Endodermal cell (in vitro differentiated cells): ENCODE results near the gene RBMXL3. TPM values are rescaled to one million over a fixed set of nuclear protein-coding genes. Genes with fewer than 3 reads are reported as not detected.
A peak's percentile ranks its signal among the peaks of the same experiment; 100 is the strongest.

ENCODE experiments used
- DNase-seq: peaks from one replicate; pipeline ENCODE4 v3.0.0-alpha.2; 2017
- H3K27ac ChIP-seq: 2 replicates; pipeline ENCODE4 v1.5.1; 2013; ENCODE audit warnings: mild to moderate bottlenecking, low read depth, low read length, moderate library complexity
- H3K27me3 ChIP-seq: 2 replicates; pipeline ENCODE4 v1.6.1; 2013; ENCODE audit warnings: mild to moderate bottlenecking, low read length, moderate library complexity; ENCODE audit not compliant: insufficient read depth, control insufficient read depth, poor library complexity, severe bottlenecking
- H3K36me3 ChIP-seq: 2 replicates; pipeline ENCODE4 v1.7.0; 2013; ENCODE audit warnings: mild to moderate bottlenecking, low read length, moderate library complexity; ENCODE audit not compliant: control insufficient read depth, insufficient read depth
- H3K4me1 ChIP-seq: one replicate; pipeline ENCODE4 v1.7.0; 2013; ENCODE audit warnings: low read length; ENCODE audit not compliant: control insufficient read depth, insufficient read depth
- H3K4me3 ChIP-seq: 2 replicates; pipeline ENCODE4 v1.5.1; 2013; ENCODE audit warnings: mild to moderate bottlenecking, low read length, moderate library complexity
- H3K9ac ChIP-seq: 2 replicates; pipeline ENCODE4 v1.6.1; 2013; ENCODE audit warnings: mild to moderate bottlenecking, low read length, moderate library complexity; ENCODE audit not compliant: poor library complexity, severe bottlenecking; ENCODE audit errors: extremely low read depth
- H3K9me3 ChIP-seq: 2 replicates; pipeline ENCODE4 v1.6.1; 2013; ENCODE audit warnings: mild to moderate bottlenecking, low read length, moderate library complexity; ENCODE audit not compliant: control insufficient read depth
- H3K27ac Mint-ChIP-seq: 2 replicates; pipeline ENCODE4 v1.8.0; 2020; ENCODE audit warnings: mixed read lengths
- H3K27me3 Mint-ChIP-seq: 2 replicates; pipeline ENCODE4 v1.8.0; 2021; ENCODE audit warnings: mild to moderate bottlenecking, mixed read lengths; ENCODE audit not compliant: insufficient read depth
- H3K36me3 Mint-ChIP-seq: 2 replicates; pipeline ENCODE4 v1.8.0; 2020; ENCODE audit warnings: low read depth, mixed read lengths
- H3K4me1 Mint-ChIP-seq: 2 replicates; pipeline ENCODE4 v1.8.0; 2020; ENCODE audit warnings: mixed read lengths
- H3K4me3 Mint-ChIP-seq: 2 replicates; pipeline ENCODE4 v1.8.0; 2020; ENCODE audit warnings: mild to moderate bottlenecking, moderate library complexity, mixed read lengths
- H3K9me3 Mint-ChIP-seq: 2 replicates; pipeline ENCODE4 v1.8.0; 2020; ENCODE audit warnings: mild to moderate bottlenecking, mixed read lengths
- WGBS, 2 experiments: methylation state at CpG; one replicate each; pipeline versions ENCODE4 v1.1.5 to v1.1.7; 2013; ENCODE audit warnings: missing lambda C conversion rate in 2 of 2, mixed read lengths in 1 of 2; ENCODE audit not compliant: insufficient coverage in 1 of 2, insufficient read length in 1 of 2; 5-methylcytosine and 5-hydroxymethylcytosine counted together
- total RNA-seq, 2 donors: library from RNA; stranded (reverse); fragmentation: NEBNext Ultra II Directional in 1 of 2; extraction: Animal tissue kit (Norgen Biotek cat#: 25700) in 1 of 2; gene quantifications; 2 replicates in 1 of 2; 3 replicates in 1 of 2; pipeline ENCODE4 v1.2.1, GENCODE V29; 2021
- TF ChIP-seq, protein P1 (sequence below): fragments of 200-600 bp; sonication (generic); conservative IDR thresholded peaks from 2 replicates; pipeline ENCODE4 v1.5.0; 2021; ENCODE audit warnings: antibody characterized with exemption, mild to moderate bottlenecking

Gene RBMXL3
- total RNA-seq, 2 donors from 2014 or later, result not detected

DNA sequence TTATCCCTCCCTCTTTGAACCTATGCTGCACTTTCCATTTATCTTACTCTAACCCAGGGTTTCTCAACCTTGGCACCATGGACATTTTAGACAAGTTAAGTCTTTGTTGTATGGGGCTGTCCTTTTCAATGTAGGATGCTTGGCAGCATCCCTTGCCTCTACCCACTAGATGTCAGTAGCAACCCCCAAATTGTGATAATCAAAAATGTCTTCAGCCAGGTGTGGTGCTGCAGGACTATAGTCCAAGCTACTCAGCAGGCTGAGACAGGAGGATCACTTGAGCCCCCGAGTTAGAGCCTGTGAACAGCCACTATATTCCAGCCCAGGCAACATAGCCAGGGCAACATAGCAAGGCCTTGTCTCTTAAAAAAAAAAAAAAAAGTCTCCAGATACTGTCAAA is 37.7 kb downstream of the RBMXL3 start:
- Mint-ChIP-seq H3K4me3 (no peak overlapping the region), H3K36me3 (no peaks in the 10 kb centered on the region), H3K4me1 (no peaks in the 10 kb centered on the region), H3K9me3 (no peaks in the 10 kb centered on the region), H3K27ac (no peak overlapping the region), H3K27me3 (peaks cover 5% of the 10 kb centered on the region)
- no peak overlapping the region for H3K9ac ChIP-seq
- WGBS, 2 experiments, result 14% methylated on average over 1 of the region's 1 CpG; no CpG with 5 or more reads in 1 of the 2 experiments
- TF ChIP-seq, protein P1, sequence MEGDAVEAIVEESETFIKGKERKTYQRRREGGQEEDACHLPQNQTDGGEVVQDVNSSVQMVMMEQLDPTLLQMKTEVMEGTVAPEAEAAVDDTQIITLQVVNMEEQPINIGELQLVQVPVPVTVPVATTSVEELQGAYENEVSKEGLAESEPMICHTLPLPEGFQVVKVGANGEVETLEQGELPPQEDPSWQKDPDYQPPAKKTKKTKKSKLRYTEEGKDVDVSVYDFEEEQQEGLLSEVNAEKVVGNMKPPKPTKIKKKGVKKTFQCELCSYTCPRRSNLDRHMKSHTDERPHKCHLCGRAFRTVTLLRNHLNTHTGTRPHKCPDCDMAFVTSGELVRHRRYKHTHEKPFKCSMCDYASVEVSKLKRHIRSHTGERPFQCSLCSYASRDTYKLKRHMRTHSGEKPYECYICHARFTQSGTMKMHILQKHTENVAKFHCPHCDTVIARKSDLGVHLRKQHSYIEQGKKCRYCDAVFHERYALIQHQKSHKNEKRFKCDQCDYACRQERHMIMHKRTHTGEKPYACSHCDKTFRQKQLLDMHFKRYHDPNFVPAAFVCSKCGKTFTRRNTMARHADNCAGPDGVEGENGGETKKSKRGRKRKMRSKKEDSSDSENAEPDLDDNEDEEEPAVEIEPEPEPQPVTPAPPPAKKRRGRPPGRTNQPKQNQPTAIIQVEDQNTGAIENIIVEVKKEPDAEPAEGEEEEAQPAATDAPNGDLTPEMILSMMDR, result peak; percentile 87
- DNase-seq, result peak; percentile 73
- H3K4me3 ChIP-seq, result no peak overlapping the region
- no peaks in the 10 kb centered on the region for H3K27me3 ChIP-seq
- H3K9me3 ChIP-seq, result no peaks in the 10 kb centered on the region
- no peaks in the 10 kb centered on the region for H3K36me3 ChIP-seq
- no peaks in the 10 kb centered on the region for H3K4me1 ChIP-seq
- no peak overlapping the region for H3K27ac ChIP-seq

DNA sequence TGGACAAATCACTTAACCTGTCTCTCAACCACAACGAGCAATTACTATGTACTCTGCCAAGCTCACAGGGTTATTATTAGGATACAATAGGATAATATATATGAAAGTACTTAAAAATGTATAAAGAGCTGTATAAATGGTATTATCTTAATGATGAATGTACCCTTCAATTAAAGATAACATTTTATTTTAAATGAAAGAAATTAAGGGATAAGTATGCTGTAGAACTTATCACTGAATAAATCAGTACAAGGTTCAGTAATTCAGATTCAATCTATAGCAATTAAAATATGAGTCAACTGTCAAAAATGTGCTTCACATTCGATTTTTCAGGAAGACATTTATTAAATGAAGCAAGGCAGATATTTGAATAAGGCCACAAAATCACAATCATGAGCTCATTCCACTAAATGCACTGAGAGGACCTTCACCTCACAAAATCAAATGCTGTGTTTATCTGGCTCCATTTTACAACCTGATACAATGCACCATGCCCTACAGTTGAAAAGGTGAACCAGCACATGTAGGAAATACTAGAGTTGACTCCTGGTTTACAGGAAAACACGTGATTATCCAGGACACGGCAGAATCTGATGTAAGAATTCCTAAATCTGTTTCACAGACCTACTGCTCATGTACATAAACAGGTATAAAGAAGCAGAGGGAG is 40.3 kb downstream of the RBMXL3 start:
- DNase-seq, result no peak
- Histone ChIP-seq H3K27me3 (peaks cover 3% of the 10 kb centered on the region), H3K9ac (no peak overlapping the region), H3K9me3 (no peaks in the 10 kb centered on the region), H3K4me3 (no peak overlapping the region), H3K36me3 (no peaks in the 10 kb centered on the region), H3K27ac (no peak overlapping the region), H3K4me1 (no peaks in the 10 kb centered on the region)
- no peaks in the 10 kb centered on the region for H3K4me1 Mint-ChIP-seq
- TF ChIP-seq, protein P1, result no peak
- WGBS, 2 experiments, result 81 to 100% methylated on average over 1 to 3 of the region's 4 CpGs
- no peak overlapping the region for H3K4me3 Mint-ChIP-seq
- peaks cover 26% of the 10 kb centered on the region for H3K27me3 Mint-ChIP-seq
- no peak overlapping the region for H3K27ac Mint-ChIP-seq
- H3K9me3 Mint-ChIP-seq, result no peaks in the 10 kb centered on the region
- H3K36me3 Mint-ChIP-seq, result no peaks in the 10 kb centered on the region

DNA sequence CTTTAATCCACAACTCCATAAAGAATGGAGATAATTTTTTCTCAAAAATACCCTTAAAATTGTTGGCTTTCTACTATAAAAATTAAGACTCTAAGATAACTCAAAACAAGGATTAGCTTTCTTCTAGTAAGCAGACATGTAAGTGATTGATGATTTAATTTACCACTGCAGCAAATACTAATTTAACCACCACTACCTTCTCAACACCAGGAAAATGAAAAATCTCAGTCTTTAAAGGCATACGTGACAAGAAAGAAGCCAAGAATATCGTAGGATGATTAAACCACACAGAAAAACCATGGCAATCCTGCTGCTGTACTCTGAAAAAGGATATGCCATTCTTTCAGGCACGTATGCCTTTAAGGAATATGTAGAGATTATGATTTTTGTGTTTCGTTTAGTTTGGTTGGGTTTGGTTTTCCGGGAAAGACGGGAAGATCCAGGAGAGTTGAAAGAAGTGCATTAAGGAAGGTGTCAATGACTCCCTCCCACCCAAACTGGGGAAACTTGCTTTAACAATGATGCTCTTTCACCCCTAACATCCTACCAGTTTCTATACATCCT is 43.8 kb downstream of the RBMXL3 start:
- Mint-ChIP-seq H3K9me3 (no peaks in the 10 kb centered on the region), H3K36me3 (no peaks in the 10 kb centered on the region), H3K4me3 (peak overlapping the region; percentile 76), H3K4me1 (no peaks in the 10 kb centered on the region), H3K27me3 (peaks cover 48% of the 10 kb centered on the region), H3K27ac (no peak overlapping the region)
- Histone ChIP-seq H3K9me3 (no peaks in the 10 kb centered on the region), H3K27ac (no peak overlapping the region), H3K4me3 (peak overlapping the region; percentile 76), H3K4me1 (no peaks in the 10 kb centered on the region), H3K36me3 (no peaks in the 10 kb centered on the region), H3K27me3 (peaks cover 11% of the 10 kb centered on the region), H3K9ac (no peak overlapping the region)
- DNase-seq, result no peak
- 39% methylated on average over 3 of the region's 6 CpGs; no CpG with 5 or more reads in 1 of the 2 experiments for WGBS, 2 experiments
- TF ChIP-seq, protein P1, result no peak
